K562 (cell line): ENCODE measurements around the gene ANO8. TPM values are rescaled to one million over a fixed set of nuclear protein-coding genes. Genes with fewer than 3 reads are reported as not detected.

Experiments used
- ATAC-seq: fragments of 200-7000 bp; cut with Tn5 transposase; 3 replicates; pipeline ENCODE4 v1.9.1; 2020; ENCODE audit warnings: moderate library complexity
- BruUV-seq: library from RNA; stranded (reverse); fragments of 400-500 nt; replicated peaks from 2 replicates; lab custom pipeline; 2021; lab: Mats Ljungman, UMichigan
- CTCF ChIA-PET: fragments of 300-600 bp; formaldehyde crosslinking; extraction: SDS; loops from one replicate; lab custom pipeline; 2021; ENCODE audit warnings: low intra/inter-chr PET ratio; lab: Yijun Ruan, JAX
- POLR2A ChIA-PET: fragments of 300-600, 350-650 bp; sonication (Branson Sonifier 250); formaldehyde crosslinking; extraction: SDS; loops from one replicate; lab custom pipeline; 2021; ENCODE audit warnings: antibody characterized with exemption, inconsistent platforms; lab: Yijun Ruan, JAX
- DNase-seq, 4 experiments: peaks; one replicate each; pipeline versions ENCODE4 v3.0.0 to v3.0.0-alpha.2; 2011 to 2018; ENCODE audit warnings: low spot score in 3 of 4, mixed read lengths in 3 of 4; ENCODE audit errors: extremely low read depth in 1 of 4
- FAIRE-seq: peaks from 2 replicates; lab custom pipeline; 2011; peaks lifted over from hg19 to GRCh38; lab: Jason Lieb, UNC
- H2AFZ ChIP-seq: 2 replicates; pipeline ENCODE4 v1.6.0; 2011; ENCODE audit warnings: low read depth, low read length, control low read depth, inconsistent platforms
- H3K27ac ChIP-seq: fragments of 200-600 bp; 3 replicates; pipeline ENCODE4 v1.8.0; 2011; ENCODE audit warnings: low read depth, mild to moderate bottlenecking, control low read depth, inconsistent platforms, low read length, moderate library complexity, mixed read lengths; ENCODE audit errors: extremely low read depth
- H3K27me3 ChIP-seq, 2 experiments: fragments of 300-600 bp in 1 of 2; 2 replicates in 1 of 2; 3 replicates in 1 of 2; pipeline versions ENCODE4 v1.6.0 to v1.8.0; 2011; ENCODE audit warnings: inconsistent platforms in 2 of 2, low read length in 2 of 2, mild to moderate bottlenecking in 1 of 2, mixed read lengths in 1 of 2, moderate library complexity in 1 of 2; ENCODE audit not compliant: control insufficient read depth in 2 of 2, insufficient read depth in 2 of 2
- H3K36me3 ChIP-seq: fragments of 300-600 bp; 3 replicates; pipeline ENCODE4 v1.8.0; 2011; ENCODE audit warnings: mild to moderate bottlenecking, low read length, inconsistent platforms; ENCODE audit not compliant: control insufficient read depth, insufficient read depth
- H3K4me1 ChIP-seq, 2 experiments: fragments of 200-600 bp in 1 of 2; replicated peaks in 1 of 2; 2 replicates in 1 of 2; 3 replicates in 1 of 2; pipeline versions ENCODE4 v1.5.1 to v1.8.0; 2011; ENCODE audit warnings: inconsistent platforms in 2 of 2, low read length in 2 of 2, mild to moderate bottlenecking in 1 of 2, mixed read lengths in 1 of 2, moderate library complexity in 1 of 2; ENCODE audit not compliant: control insufficient read depth in 2 of 2, insufficient read depth in 2 of 2
- H3K4me2 ChIP-seq: 2 replicates; pipeline ENCODE4 v1.6.1; 2011; ENCODE audit warnings: low read length, control low read depth, inconsistent platforms, mixed read lengths; ENCODE audit not compliant: insufficient read depth
- H3K4me3 ChIP-seq: fragments of 200-600 bp; sonication (generic), shearing (Covaris generic); 2 replicates; pipeline ENCODE4 v1.5.1; 2016; ENCODE audit warnings: control low read depth, inconsistent platforms
- H3K79me2 ChIP-seq: fragments of 200-600 bp; 3 replicates; pipeline ENCODE4 v1.8.0; 2011; ENCODE audit warnings: low read length, inconsistent platforms; ENCODE audit not compliant: control insufficient read depth, insufficient read depth
- H3K9ac ChIP-seq, 2 experiments: 2 replicates each; pipeline versions ENCODE4 v1.6.0 to v1.6.1; 2011; ENCODE audit warnings: low read depth in 2 of 2, low read length in 2 of 2, control low read depth in 1 of 2, inconsistent platforms in 1 of 2, mild to moderate bottlenecking in 1 of 2, mixed read lengths in 1 of 2; ENCODE audit not compliant: insufficient read depth in 1 of 2
- H3K9me1 ChIP-seq: one replicate; pipeline ENCODE4 v1.6.0; 2011; ENCODE audit warnings: inconsistent platforms, mild to moderate bottlenecking, low read length, moderate library complexity; ENCODE audit not compliant: control insufficient read depth, insufficient read depth
- H3K9me3 ChIP-seq: replicated peaks from 2 replicates; pipeline ENCODE4 v1.5.1; 2011; ENCODE audit warnings: low read depth, low read length, inconsistent platforms; ENCODE audit not compliant: control insufficient read depth, insufficient read depth
- H4K20me1 ChIP-seq: replicated peaks from 2 replicates; pipeline ENCODE4 v1.6.1; 2011; ENCODE audit warnings: low read length, inconsistent platforms, mixed read lengths; ENCODE audit not compliant: control insufficient read depth, insufficient read depth
- BRD9 ChIP-seq: fragments of 450-650 bp; IDR thresholded peaks from 2 replicates; pipeline ENCODE4 v1.6.1; 2018; ENCODE audit warnings: low read depth; ENCODE audit not compliant: partially characterized antibody
- CCAR2 ChIP-seq: fragments of 200-400 bp; formaldehyde crosslinking; IDR thresholded peaks from 2 replicates; pipeline ENCODE4 v1.6.1; 2017; ENCODE audit warnings: mild to moderate bottlenecking, low read depth, low read length
- FOXP1 ChIP-seq: sonication (generic); formaldehyde crosslinking; IDR thresholded peaks from 2 replicates; pipeline ENCODE4 v1.8.0; 2022; ENCODE audit warnings: mild to moderate bottlenecking, missing genetic modification reagents
- MAFK ChIP-seq: IDR thresholded peaks from 2 replicates; pipeline ENCODE4 v1.6.1; 2011; ENCODE audit warnings: low read length, improper control_type of control experiment
- MTF1 ChIP-seq: fragments of 250-450 bp; sonication (Bioruptor Pico); IDR thresholded peaks from 2 replicates; pipeline ENCODE4 v1.9.0; 2021; ENCODE audit warnings: moderate library complexity, mild to moderate bottlenecking, inconsistent platforms, borderline replicate concordance
- POLR2G ChIP-seq: fragments of 200-400 bp; formaldehyde crosslinking; IDR thresholded peaks from 2 replicates; pipeline ENCODE4 v1.6.1; 2017; ENCODE audit warnings: low read depth, mild to moderate bottlenecking, antibody characterized with exemption, low read length, moderate library complexity
- RBFOX2 ChIP-seq: fragments of 200-400 bp; formaldehyde crosslinking; IDR thresholded peaks from 2 replicates; pipeline ENCODE4 v1.6.1; 2017; ENCODE audit warnings: low read depth, mild to moderate bottlenecking, low read length, moderate library complexity
- SRSF7 ChIP-seq: fragments of 200-400 bp; formaldehyde crosslinking; optimal IDR thresholded peaks from 2 replicates; pipeline ENCODE3; 2017; ENCODE audit warnings: mild to moderate bottlenecking, low read depth, low read length
- ZNF75A ChIP-seq: fragments of 450-650 bp; formaldehyde crosslinking; IDR thresholded peaks from 2 replicates; pipeline ENCODE4 v1.4.0; 2020; ENCODE audit warnings: mild to moderate bottlenecking
- WGBS: fragments of 100-300 bp; shearing (Covaris generic); methylation state at CpG from one replicate; pipeline ENCODE4 v1.1.6; 2016; ENCODE audit warnings: low coverage, mixed read lengths; ENCODE audit not compliant: insufficient coverage; ENCODE audit errors: missing lambda C conversion rate; 5-methylcytosine and 5-hydroxymethylcytosine counted together
- in situ Hi-C: fragments of 300-500 bp; cut with MboI; formaldehyde crosslinking; loops from 4 replicates; pipeline ENCODE4 v1.15.0; 2018; ENCODE audit warnings: inconsistent platforms, mixed read lengths
- intact Hi-C: fragments of 100-400 bp; cut with micrococcal nuclease; formaldehyde crosslinking; loops from 2 replicates; pipeline ENCODE4 v1.14.2; 2022
- polyA plus RNA-seq, 8 experiments: library from polyadenylated mRNA; depleted of rRNA in 4 of 8; stranded (reverse) in 5 of 8; unstranded in 3 of 8; fragments of >200 nt; fragmentation: Nextera tagmentation in 2 of 8; fragmentation: Illumina TruSeq in 1 of 8; extraction: Ambion mirVana in 2 of 8; extraction: Trizol in 1 of 8; gene quantifications; 2 replicates each; pipeline versions ENCODE4 v1.2.1 to v1.2.3, GENCODE V29; 2011 to 2014; ENCODE audit warnings: inconsistent platforms in 1 of 8, missing spikeins in 1 of 8
- total RNA-seq, 7 experiments: library from RNA; depleted of rRNA in 6 of 7; stranded (reverse); fragments of >200 nt in 6 of 7; fragmentation: Illumina TruSeq in 2 of 7; extraction: Trizol in 2 of 7; gene quantifications; 2 replicates each; pipeline versions ENCODE4 v1.2.1 to v1.2.3, GENCODE V29; 2011 to 2021; ENCODE audit warnings: low replicate concordance in 1 of 7
- TF ChIP-seq, protein P1 (sequence below): sonication (generic); formaldehyde crosslinking; IDR thresholded peaks from 2 replicates; pipeline ENCODE4 v1.8.0; 2022; ENCODE audit warnings: mild to moderate bottlenecking, missing genetic modification reagents

Gene ANO8
- total and polyA plus RNA-seq, 9 of the 15 experiments (the other 6 are each of a cell fraction or from before 2014, with no cell fraction given): 0.07 to 7.6 (median 2.3) TPM; not detected in 1

DNA sequence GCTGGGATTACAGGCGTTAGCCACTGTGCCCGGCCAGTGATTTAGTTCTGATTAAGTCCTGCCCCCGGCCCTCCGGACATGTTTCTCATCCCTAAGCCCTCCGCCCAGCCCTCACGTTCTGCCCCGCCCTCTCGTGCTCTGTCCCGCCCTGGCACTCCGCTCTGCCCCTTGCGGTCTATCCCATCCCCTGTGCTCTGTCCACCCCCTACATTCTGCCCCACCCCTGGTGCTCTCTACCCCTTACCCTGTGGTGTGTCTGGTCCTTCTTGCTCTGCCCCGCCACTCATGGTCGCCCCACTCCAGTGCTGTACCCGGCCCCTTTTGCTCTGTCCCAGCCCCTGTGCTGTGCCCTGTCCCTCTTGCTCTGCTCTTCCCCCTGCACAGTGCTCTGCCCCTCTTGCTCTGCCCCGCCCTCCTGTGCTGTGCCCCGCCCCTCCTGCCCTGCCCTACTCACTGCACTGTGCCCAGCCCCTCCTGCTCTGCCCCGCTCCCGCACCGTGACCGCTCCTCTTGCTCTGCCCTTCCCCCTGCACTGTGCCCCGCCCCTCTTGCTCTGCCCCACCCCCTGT, 5.7 kb upstream of the ANO8 start:
- no peaks in the 10 kb centered on the region for H3K9me3 ChIP-seq
- in situ Hi-C loops: no loop called here
- DNase-seq: peak in 1 of 4 experiments; percentile 22
- peaks cover 20% of the 10 kb centered on the region for H3K79me2 ChIP-seq
- WGBS: 79% methylated on average over 14 of the region's 21 CpGs
- no peak overlapping the region for H3K27ac ChIP-seq
- POLR2A ChIA-PET: interaction anchor here (0.5 kb wide), 1 partner anchor 13 kb away, joined by 4 read pairs; no protein-coding TSS in a partner anchor
- no peaks in the 10 kb centered on the region for H3K9me1 ChIP-seq
- no peak overlapping the region for H3K4me2 ChIP-seq
- H3K4me3 ChIP-seq: no peak overlapping the region
- H3K27me3 ChIP-seq: no peaks in the 10 kb centered on the region
- peaks cover 11 to 47% of the 10 kb centered on the region in 2 experiments; a peak in 4 of 5 replicates for H3K4me1 ChIP-seq
- CTCF ChIA-PET: no interaction called here
- H3K9ac ChIP-seq: no peak overlapping the region
- H3K36me3 ChIP-seq: peaks cover 24% of the 10 kb centered on the region; the same call in 1 of the 3 replicates
- no peak overlapping the region for H2AFZ ChIP-seq
- FAIRE-seq: no peak
- intact Hi-C loops: no loop called here
- BruUV-seq: no TSS peak
- H4K20me1 ChIP-seq: no peaks in the 10 kb centered on the region; the same call in 1 of the 2 replicates
- TF ChIP-seq MAFK (no peak), SRSF7 (no peak)
- ATAC-seq: no peak

DNA sequence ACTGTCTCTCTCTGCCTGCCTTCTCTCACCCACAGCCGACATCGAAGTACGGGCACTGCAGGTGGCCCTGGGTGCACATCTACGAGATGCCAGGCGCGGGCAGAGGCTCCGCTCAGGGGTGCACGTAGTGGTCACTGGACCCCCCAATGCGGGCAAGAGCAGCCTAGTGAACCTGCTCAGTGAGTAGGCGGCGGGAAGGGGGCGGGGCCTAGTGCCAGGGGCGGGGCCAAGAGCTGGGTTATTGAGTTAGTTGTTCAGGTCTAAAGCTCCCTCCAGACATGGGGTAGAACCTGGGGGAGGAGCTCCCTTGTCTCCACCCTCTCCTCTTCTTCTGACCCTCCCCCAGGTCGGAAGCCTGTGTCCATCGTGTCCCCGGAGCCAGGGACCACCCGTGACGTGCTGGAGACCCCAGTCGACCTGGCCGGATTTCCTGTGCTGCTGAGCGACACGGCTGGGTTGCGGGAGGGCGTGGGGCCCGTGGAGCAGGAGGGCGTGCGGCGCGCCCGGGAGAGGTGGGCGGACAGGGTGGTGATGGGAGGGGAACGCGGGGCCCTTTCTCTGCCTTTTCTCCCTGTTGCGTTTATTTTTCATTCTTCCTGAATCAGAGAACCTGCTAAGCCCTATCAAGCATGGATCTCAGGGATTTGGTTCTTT, 4.6 kb upstream of the ANO8 start:
- Histone ChIP-seq H3K79me2 (peaks cover 22% of the 10 kb centered on the region), H4K20me1 (no peaks in the 10 kb centered on the region; the same call in 1 of the 2 replicates), H3K4me2 (no peak overlapping the region), H2AFZ (no peak overlapping the region), H3K36me3 (peaks cover 24% of the 10 kb centered on the region; the same call in 1 of the 3 replicates), H3K4me3 (no peak overlapping the region), H3K9ac (peak overlapping the region in 1 of 2 experiments; percentile 90; a peak in 1 of 4 replicates), H3K9me3 (no peaks in the 10 kb centered on the region), H3K27ac (no peak overlapping the region), H3K4me1 (peaks cover 15 to 59% of the 10 kb centered on the region in 2 experiments; a peak in 4 of 5 replicates), H3K27me3 (no peaks in the 10 kb centered on the region), H3K9me1 (no peaks in the 10 kb centered on the region)
- DNase-seq (peak; percentile 55 to 73 (median 66)), FAIRE-seq (no peak), ATAC-seq (no peak)
- intact Hi-C loops: no loop called here
- 90% methylated on average over 29 of the region's 34 CpGs for WGBS
- POLR2A ChIA-PET: interaction anchor here (0.7 kb wide), 1 partner anchor 80 kb away, joined by 8 read pairs; no protein-coding TSS in a partner anchor
- BruUV-seq: no TSS peak
- CTCF ChIA-PET: no interaction called here
- in situ Hi-C loops: no loop called here
- peak; percentile 38 for TF ChIP-seq RBFOX2
- TF ChIP-seq BRD9: no peak
- peak; percentile 57 for TF ChIP-seq POLR2G
- TF ChIP-seq ZNF75A (CRISPR knock-in tag): no peak
- TF ChIP-seq, protein P1, sequence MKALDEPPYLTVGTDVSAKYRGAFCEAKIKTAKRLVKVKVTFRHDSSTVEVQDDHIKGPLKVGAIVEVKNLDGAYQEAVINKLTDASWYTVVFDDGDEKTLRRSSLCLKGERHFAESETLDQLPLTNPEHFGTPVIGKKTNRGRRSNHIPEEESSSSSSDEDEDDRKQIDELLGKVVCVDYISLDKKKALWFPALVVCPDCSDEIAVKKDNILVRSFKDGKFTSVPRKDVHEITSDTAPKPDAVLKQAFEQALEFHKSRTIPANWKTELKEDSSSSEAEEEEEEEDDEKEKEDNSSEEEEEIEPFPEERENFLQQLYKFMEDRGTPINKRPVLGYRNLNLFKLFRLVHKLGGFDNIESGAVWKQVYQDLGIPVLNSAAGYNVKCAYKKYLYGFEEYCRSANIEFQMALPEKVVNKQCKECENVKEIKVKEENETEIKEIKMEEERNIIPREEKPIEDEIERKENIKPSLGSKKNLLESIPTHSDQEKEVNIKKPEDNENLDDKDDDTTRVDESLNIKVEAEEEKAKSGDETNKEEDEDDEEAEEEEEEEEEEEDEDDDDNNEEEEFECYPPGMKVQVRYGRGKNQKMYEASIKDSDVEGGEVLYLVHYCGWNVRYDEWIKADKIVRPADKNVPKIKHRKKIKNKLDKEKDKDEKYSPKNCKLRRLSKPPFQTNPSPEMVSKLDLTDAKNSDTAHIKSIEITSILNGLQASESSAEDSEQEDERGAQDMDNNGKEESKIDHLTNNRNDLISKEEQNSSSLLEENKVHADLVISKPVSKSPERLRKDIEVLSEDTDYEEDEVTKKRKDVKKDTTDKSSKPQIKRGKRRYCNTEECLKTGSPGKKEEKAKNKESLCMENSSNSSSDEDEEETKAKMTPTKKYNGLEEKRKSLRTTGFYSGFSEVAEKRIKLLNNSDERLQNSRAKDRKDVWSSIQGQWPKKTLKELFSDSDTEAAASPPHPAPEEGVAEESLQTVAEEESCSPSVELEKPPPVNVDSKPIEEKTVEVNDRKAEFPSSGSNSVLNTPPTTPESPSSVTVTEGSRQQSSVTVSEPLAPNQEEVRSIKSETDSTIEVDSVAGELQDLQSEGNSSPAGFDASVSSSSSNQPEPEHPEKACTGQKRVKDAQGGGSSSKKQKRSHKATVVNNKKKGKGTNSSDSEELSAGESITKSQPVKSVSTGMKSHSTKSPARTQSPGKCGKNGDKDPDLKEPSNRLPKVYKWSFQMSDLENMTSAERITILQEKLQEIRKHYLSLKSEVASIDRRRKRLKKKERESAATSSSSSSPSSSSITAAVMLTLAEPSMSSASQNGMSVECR: 0 out of 2 replicates have a peak, but pooled peaks have one; percentile 29
- TF ChIP-seq FOXP1: 0 out of 2 replicates have a peak, but pooled peaks have one; percentile 28
- no peak for TF ChIP-seq CCAR2
- no peak for TF ChIP-seq MTF1 (CRISPR knock-in tag)
